Activated CD4-positive, alpha-beta T cell treated with anti-CD3 and anti-CD28 coated beads, Interleukin-2, amount 10 ng/mL, durations not matched to agents 7 days and 5 days (primary cell): ENCODE results near the gene TP53BP2. TPM values are rescaled to one million over a fixed set of nuclear protein-coding genes. Genes with fewer than 3 reads are reported as not detected.
"Not testable (repeated sequence)": the region's sequence is repeated elsewhere in the genome, so short reads cannot be mapped to it uniquely, and the experiment has no call there.

Experiments used
- CTCF ChIA-PET: fragments of 350-600 bp; sonication (Branson Sonifier 250); formaldehyde crosslinking; loops from one replicate; lab custom pipeline; 2021; ENCODE audit warnings: antibody characterized with exemption; lab: Charles Lee
- POLR2A ChIA-PET: fragments of 350-600 bp; sonication (Branson Sonifier 250); formaldehyde crosslinking; loops from one replicate; lab custom pipeline; 2021; ENCODE audit warnings: antibody characterized with exemption; lab: Charles Lee
- DNase-seq: peaks from one replicate; pipeline ENCODE4 v3.0.0-alpha.2; 2020
- H3K27ac Mint-ChIP-seq: one replicate; pipeline ENCODE4 v1.8.0; 2021; ENCODE audit warnings: mild to moderate bottlenecking, moderate library complexity, mixed read lengths
- H3K27me3 Mint-ChIP-seq: one replicate; pipeline ENCODE4 v1.8.0; 2021; ENCODE audit warnings: mixed read lengths
- H3K36me3 Mint-ChIP-seq: one replicate; pipeline ENCODE4 v1.8.0; 2021; ENCODE audit warnings: low read depth, mixed read lengths
- H3K4me1 Mint-ChIP-seq: one replicate; pipeline ENCODE4 v1.8.0; 2021; ENCODE audit warnings: mixed read lengths
- H3K4me3 Mint-ChIP-seq: one replicate; pipeline ENCODE4 v1.8.0; 2021; ENCODE audit warnings: mild to moderate bottlenecking, moderate library complexity, mixed read lengths
- H3K9me3 Mint-ChIP-seq: one replicate; pipeline ENCODE4 v1.8.0; 2021; ENCODE audit warnings: mixed read lengths
- total RNA-seq, 2 experiments: library from RNA; stranded (reverse); gene quantifications; one replicate each; pipeline ENCODE4 v1.2.3, GENCODE V29; 2021

TP53BP2 gene, protein sequence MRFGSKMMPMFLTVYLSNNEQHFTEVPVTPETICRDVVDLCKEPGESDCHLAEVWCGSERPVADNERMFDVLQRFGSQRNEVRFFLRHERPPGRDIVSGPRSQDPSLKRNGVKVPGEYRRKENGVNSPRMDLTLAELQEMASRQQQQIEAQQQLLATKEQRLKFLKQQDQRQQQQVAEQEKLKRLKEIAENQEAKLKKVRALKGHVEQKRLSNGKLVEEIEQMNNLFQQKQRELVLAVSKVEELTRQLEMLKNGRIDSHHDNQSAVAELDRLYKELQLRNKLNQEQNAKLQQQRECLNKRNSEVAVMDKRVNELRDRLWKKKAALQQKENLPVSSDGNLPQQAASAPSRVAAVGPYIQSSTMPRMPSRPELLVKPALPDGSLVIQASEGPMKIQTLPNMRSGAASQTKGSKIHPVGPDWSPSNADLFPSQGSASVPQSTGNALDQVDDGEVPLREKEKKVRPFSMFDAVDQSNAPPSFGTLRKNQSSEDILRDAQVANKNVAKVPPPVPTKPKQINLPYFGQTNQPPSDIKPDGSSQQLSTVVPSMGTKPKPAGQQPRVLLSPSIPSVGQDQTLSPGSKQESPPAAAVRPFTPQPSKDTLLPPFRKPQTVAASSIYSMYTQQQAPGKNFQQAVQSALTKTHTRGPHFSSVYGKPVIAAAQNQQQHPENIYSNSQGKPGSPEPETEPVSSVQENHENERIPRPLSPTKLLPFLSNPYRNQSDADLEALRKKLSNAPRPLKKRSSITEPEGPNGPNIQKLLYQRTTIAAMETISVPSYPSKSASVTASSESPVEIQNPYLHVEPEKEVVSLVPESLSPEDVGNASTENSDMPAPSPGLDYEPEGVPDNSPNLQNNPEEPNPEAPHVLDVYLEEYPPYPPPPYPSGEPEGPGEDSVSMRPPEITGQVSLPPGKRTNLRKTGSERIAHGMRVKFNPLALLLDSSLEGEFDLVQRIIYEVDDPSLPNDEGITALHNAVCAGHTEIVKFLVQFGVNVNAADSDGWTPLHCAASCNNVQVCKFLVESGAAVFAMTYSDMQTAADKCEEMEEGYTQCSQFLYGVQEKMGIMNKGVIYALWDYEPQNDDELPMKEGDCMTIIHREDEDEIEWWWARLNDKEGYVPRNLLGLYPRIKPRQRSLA
- 10 to 100 TPM; 33.4 to 36.9 TPM for total RNA-seq

DNA sequence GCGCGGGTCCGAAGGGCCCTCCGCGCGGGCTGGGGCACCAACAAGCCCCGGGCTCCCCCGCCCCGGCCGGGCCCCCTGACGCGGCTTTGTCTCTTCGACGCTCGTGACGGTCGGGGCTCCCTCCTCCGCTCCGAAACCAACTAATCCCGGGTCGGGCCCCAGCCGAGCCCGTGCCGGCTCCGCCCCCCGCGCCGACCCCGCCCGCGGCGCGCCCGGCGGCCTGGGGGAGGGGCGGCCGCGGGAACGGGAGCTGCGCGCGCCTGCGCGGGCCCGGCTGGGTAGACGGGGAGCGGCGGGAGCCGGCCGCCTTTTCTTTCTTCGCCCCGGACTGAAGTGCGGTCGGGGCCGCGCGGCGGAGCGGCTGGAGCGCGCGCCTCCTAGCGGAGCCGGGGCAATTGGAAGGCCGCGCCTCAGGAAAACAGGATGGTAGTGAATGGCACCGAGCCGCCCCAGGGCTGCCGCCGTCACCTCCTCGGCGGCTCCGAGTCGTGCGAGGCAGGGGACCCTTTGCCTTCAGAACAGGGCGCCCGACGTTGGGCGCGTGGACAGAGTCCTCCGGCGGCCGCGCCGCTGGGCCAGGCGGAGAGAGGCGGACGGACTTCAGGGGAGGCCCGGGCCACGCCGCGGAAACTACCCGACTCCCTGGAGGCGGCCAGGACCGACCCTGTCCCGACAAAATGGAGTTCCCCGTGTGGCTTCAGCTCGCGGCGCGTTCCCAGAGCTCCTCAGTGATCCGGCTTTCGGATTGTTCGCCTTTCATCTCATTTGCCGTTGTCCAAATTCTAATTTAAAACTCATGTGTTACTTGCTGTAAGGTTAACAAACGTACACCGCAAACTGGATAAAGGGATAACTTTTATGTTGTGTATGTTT is at the start of gene TP53BP2:
Gene TP53BP2, minus strand, starts transcription at position 138 of the 873 bp plus-strand sequence. CDS start 267 bp downstream, outside the sequence.
- peaks cover 9% of the 10 kb centered on the region for H3K9me3 Mint-ChIP-seq
- peaks cover 36% of the 10 kb centered on the region for H3K4me1 Mint-ChIP-seq
- peak within 1 kb of the TSS; percentile 95 for H3K4me3 Mint-ChIP-seq
- H3K27ac Mint-ChIP-seq: peak within 1 kb of the TSS; percentile 97
- peak; percentile 83 for DNase-seq
- ChIA-PET CTCF (interaction anchor here (1.0 to 2.2 kb wide), 12 partner anchors 13 to 520 kb away, joined by 3 to 7 read pairs (median 4); no protein-coding TSS in a partner anchor), POLR2A (interaction anchor here (0.7 kb wide), 1 partner anchor 138 kb away, joined by 3 read pairs; no protein-coding TSS in a partner anchor)
- H3K36me3 Mint-ChIP-seq: no peaks in the 10 kb centered on the region
- no peaks in the 10 kb centered on the region for H3K27me3 Mint-ChIP-seq

DNA sequence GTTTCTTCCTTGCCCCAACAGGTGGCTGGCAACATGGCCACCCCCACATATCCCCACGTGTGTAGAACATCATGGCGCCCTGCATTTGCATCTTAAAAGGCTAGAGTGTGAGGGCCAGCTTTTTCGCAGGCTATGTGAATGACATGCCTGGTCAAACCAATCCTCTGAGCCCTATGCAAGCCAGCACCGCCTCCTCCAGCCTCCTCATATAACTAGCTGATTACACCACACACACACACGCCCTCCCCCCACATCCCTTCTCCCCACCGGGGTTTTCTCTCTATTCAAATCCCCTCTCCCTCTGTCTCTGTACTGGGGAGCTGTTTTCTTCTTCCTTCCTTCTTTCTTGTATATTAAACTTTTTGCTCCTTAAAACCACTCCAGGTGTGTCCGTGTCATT is 44.7 kb upstream of the TP53BP2 start:
- CTCF ChIA-PET, H3K27ac Mint-ChIP-seq, POLR2A ChIA-PET: not testable (repeated sequence)

DNA sequence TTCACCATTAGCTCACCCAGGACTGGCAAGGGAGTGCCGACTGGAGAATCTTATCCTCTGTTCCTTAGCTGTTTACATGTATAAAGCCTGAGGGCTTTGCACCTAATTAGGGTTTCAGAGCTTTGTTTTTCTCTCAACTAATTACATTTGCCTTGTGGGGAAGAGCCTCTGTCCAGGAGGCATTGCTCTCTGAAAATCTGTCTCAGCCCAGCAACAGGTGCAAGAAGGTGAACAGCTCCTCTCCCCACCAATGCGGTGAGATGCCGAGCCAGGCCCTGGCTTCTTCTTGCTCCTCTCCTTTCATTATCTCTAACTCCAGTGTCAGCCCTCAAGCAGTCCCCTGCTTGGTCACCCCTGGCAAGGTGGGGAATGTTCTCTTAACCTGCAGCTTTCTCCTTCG is 43.6 kb upstream of the TP53BP2 start:
- CTCF ChIA-PET, H3K4me3 Mint-ChIP-seq, POLR2A ChIA-PET, H3K36me3 Mint-ChIP-seq, H3K27ac Mint-ChIP-seq, H3K27me3 Mint-ChIP-seq, H3K4me1 Mint-ChIP-seq, H3K9me3 Mint-ChIP-seq, DNase-seq: not testable (repeated sequence)

More for the DNA sequence above, 44.7 kb upstream of the TP53BP2 start:
- not testable (repeated sequence) for H3K27me3 Mint-ChIP-seq, DNase-seq, H3K9me3 Mint-ChIP-seq, H3K36me3 Mint-ChIP-seq, H3K4me1 Mint-ChIP-seq, H3K4me3 Mint-ChIP-seq

DNA sequence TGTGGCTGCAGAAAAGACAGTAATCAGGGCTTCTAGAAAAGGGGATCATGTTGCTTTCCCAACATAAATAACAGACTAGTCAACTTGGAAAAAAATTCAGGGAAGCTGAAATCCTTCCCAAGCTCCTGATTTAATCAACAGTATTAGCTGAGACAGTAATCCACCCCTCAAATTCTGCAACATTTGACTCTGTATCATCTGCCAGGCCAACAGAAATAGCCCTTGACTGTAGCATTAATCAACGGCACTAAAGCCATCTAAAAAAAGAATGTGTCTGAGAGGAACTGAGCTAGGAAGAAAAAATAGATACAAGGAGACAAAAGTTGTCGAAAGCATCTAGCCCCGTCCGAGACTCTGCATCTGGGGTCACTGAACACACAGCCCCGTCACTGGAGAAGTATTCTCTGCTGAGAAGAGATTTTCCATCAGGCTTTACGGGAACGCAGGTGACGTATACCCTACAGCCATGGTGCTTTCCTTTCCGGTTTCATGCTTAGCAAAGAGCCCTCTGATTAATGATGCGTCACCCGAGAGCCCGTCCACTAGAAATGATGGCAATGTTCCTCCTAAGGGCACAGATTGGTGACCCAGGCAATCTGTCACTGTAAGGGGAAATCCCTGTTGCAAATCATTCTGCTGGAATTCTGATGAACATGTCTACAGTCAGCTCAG is 42.1 kb upstream of the TP53BP2 start:
- ChIA-PET POLR2A (no interaction called here), CTCF (no interaction called here)
- Mint-ChIP-seq H3K9me3 (no peaks in the 10 kb centered on the region), H3K27ac (no peak overlapping the region), H3K4me1 (no peaks in the 10 kb centered on the region), H3K4me3 (no peak overlapping the region), H3K27me3 (no peaks in the 10 kb centered on the region), H3K36me3 (no peaks in the 10 kb centered on the region)
- no peak for DNase-seq

DNA sequence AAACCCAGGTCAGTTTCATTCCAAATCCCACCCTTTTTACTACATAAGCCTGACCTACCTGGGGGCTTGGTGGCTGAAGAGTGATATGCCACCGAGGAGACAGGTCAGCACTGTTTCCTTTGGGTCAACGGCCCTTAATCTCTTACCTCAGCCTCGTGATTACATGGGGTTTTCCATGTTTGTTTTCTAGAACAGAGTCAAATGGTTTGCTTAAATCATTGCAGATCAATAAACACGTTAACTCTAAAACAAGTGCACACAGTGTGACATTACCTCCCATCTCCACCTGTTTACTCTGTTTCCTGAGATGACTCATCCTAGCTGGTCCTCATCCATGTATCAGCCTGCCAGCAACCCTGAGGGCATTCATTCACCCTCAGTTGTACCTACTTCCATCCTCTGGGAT is 40.8 kb upstream of the TP53BP2 start:
- POLR2A ChIA-PET: no interaction called here
- Mint-ChIP-seq H3K27ac (no peak overlapping the region), H3K4me3 (no peak overlapping the region), H3K9me3 (no peaks in the 10 kb centered on the region), H3K36me3 (no peaks in the 10 kb centered on the region), H3K27me3 (peaks cover 5% of the 10 kb centered on the region), H3K4me1 (no peaks in the 10 kb centered on the region)
- DNase-seq: no peak
- CTCF ChIA-PET: interaction anchor here (0.6 kb wide), 1 partner anchor 166 kb away, joined by 3 read pairs; no protein-coding TSS in a partner anchor

DNA sequence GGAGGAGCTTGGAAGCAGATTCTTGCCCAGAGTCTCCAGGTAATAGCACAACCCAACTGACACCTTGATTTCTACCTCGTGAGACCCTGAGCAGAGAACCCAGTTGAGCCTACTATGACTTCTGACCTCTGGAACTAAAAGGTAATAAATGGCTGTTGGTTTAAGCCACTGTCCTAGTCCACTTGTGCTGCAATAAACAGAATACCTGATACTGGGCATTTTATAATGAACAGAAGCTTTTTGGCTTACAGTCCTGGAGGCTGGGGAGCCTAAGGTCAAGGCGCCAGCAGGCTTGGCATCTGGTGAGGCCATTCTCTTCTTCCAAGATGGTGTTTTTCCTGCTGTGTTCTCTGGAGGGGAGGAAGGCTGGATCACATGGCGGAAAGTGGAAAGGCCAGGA is 39.9 kb upstream of the TP53BP2 start:
- Mint-ChIP-seq H3K9me3 (no peaks in the 10 kb centered on the region), H3K36me3 (no peaks in the 10 kb centered on the region), H3K4me3 (no peak overlapping the region), H3K27ac (no peak overlapping the region), H3K4me1 (no peaks in the 10 kb centered on the region), H3K27me3 (peaks cover 5% of the 10 kb centered on the region)
- ChIA-PET POLR2A (interaction anchor here (0.6 kb wide), 1 partner anchor 18 kb away, joined by 6 read pairs; no protein-coding TSS in a partner anchor), CTCF (no interaction called here)
- DNase-seq: no peak

DNA sequence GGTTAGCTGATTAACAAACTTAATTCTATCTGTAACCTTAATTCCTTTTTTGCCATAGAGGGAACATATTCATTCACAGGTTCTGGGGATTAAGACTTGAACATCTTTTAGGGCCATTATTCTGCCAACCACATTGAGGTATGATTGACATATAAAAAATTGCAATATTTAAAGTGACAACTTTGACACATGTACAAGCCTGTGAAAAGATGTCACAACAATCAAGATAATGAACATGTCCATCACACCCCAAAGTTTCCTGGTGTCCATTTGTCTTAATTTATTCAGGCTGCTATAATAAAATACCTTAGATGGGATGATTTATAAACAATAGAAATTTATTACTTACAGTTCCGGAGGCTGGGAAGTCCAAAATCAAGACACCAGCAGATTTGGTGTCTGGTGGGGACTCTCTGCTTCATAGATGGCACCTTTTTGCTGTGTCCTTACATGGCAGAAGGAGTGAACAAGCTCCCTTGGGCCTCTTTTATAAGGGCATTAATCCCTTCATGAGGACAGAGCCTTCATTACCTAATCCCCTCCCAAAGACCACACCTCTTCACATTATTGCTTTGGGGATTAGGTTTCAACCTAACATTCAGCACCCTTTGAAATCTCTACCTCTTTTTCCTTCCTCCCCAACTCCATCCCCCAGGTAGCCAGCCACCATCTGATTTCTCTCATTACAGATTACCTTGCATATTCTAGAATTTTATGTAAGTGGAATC is 33.0 kb upstream of the TP53BP2 start:
- DNase-seq: no peak
- no peak overlapping the region for H3K27ac Mint-ChIP-seq
- H3K27me3 Mint-ChIP-seq: peaks cover 12% of the 10 kb centered on the region
- H3K9me3 Mint-ChIP-seq: no peaks in the 10 kb centered on the region
- H3K36me3 Mint-ChIP-seq: no peaks in the 10 kb centered on the region
- CTCF ChIA-PET: interaction anchor here (1.0 kb wide), 1 partner anchor 12 kb away, joined by 3 read pairs; no protein-coding TSS in a partner anchor
- H3K4me3 Mint-ChIP-seq: no peak overlapping the region
- no peaks in the 10 kb centered on the region for H3K4me1 Mint-ChIP-seq
- POLR2A ChIA-PET: no interaction called here

DNA sequence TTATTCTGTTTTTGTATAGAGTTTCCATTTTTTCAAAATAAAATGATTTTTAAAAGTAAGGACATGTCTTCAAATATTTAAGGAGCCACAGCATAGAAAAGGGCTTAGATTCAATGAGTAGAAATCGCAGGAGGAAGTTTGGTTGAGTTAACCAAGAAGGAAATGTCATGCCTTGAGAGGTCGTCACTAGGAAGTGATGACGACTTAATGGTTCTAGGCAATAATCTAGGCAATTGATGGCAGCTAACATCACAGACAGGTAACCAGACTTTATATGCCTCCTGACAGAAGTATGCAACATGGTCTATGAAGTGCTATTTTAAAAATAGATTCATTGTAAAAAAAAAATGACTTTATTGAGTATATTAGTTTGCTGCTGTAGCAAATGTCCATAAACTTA is 32.1 kb upstream of the TP53BP2 start:
- POLR2A ChIA-PET: no interaction called here
- peaks cover 12% of the 10 kb centered on the region for H3K27me3 Mint-ChIP-seq
- H3K4me3 Mint-ChIP-seq: no peak overlapping the region
- no peak overlapping the region for H3K27ac Mint-ChIP-seq
- H3K36me3 Mint-ChIP-seq: no peaks in the 10 kb centered on the region
- no peak for DNase-seq
- no peaks in the 10 kb centered on the region for H3K4me1 Mint-ChIP-seq
- CTCF ChIA-PET: interaction anchor here (1.0 kb wide), 1 partner anchor 11 kb away, joined by 3 read pairs; no protein-coding TSS in a partner anchor
- no peaks in the 10 kb centered on the region for H3K9me3 Mint-ChIP-seq

DNA sequence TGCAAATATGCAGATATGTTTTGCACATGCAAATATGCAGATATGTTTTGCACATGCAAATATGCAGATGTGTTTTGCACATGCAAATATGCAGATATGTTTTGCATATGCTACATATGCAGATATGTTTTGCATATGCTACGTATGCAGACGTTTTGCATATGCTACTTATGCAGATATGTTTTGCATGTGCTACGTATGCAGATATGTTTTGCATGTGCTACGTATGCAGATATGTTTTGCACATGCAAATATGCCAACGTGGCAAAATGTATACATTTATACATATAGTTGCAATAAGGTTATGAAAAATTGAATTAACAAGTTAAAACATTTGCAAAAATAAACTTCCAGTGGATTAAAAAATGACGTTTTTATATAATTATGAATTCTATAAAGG is 30.8 kb upstream of the TP53BP2 start:
- DNase-seq: no peak
- H3K27me3 Mint-ChIP-seq: peaks cover 15% of the 10 kb centered on the region
- CTCF ChIA-PET: no interaction called here
- H3K27ac Mint-ChIP-seq: no peak overlapping the region
- no peaks in the 10 kb centered on the region for H3K4me1 Mint-ChIP-seq
- POLR2A ChIA-PET: no interaction called here
- no peaks in the 10 kb centered on the region for H3K9me3 Mint-ChIP-seq
- H3K4me3 Mint-ChIP-seq: no peak overlapping the region
- H3K36me3 Mint-ChIP-seq: no peaks in the 10 kb centered on the region

DNA sequence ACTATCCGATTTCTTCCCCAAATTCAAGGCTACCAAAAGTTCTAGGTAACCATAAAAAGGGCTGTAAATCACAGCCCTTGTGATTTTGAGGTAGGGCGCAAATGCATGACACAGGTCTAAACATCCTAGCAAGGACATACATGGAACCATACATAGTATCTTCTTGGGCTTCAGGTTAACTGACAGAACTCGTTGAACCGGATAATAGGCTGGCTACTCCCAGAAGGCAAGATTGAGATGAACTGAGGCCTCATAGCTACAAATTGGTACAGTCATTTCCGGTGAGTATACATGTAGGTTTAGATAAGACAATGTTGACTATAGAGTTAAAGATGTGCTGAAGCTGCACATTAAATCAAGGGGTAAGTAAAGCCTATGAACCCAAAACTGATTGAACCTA is 27.3 kb upstream of the TP53BP2 start:
- no peaks in the 10 kb centered on the region for H3K36me3 Mint-ChIP-seq

DNA sequence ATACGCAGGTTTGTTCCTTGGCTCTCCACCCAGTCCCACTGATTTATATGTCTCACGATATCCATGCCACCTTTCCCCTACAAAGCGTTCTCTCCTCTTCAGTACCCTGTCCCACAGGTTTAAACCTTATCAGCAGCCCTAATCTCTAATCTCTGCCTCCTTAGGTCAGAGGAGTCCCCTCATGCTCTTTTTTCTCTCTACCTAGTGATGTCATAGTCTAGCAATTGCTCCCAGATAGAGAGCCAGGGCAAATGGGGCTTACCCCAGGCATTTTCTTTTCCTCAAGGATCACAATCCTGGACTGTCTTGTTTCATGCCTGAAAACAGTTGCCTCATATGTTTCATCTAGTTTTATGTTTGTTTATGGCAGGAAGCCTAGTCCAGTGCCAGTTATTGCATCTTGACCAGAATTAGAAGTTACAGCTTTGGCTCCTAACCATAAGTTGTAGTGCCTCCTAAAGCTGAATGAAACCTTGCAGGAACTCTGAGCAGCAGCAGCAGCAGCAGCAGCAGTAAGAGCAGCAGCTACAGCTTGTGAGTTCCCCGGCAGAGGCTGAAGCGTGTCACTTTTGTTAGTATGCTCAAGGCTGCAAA is 26.7 kb upstream of the TP53BP2 start:
- H3K4me1 Mint-ChIP-seq: no peaks in the 10 kb centered on the region
- CTCF ChIA-PET: no interaction called here
- no peaks in the 10 kb centered on the region for H3K36me3 Mint-ChIP-seq

More for the DNA sequence above, 27.3 kb upstream of the TP53BP2 start:
- ChIA-PET CTCF (no interaction called here), POLR2A (no interaction called here)
- H3K27ac Mint-ChIP-seq: no peak overlapping the region
- H3K4me1 Mint-ChIP-seq: no peaks in the 10 kb centered on the region
- H3K4me3 Mint-ChIP-seq: no peak overlapping the region
- no peak for DNase-seq
- peaks cover 22% of the 10 kb centered on the region for H3K27me3 Mint-ChIP-seq
- no peaks in the 10 kb centered on the region for H3K9me3 Mint-ChIP-seq

More for the DNA sequence above, 26.7 kb upstream of the TP53BP2 start:
- Mint-ChIP-seq H3K9me3 (no peaks in the 10 kb centered on the region), H3K27ac (no peak overlapping the region), H3K4me3 (no peak overlapping the region), H3K27me3 (peaks cover 24% of the 10 kb centered on the region)
- no peak for DNase-seq
- POLR2A ChIA-PET: no interaction called here
